Measurements from ENCODE around the gene FLVCR1. TPM values are rescaled to one million over a fixed set of nuclear protein-coding genes. Genes with fewer than 3 reads are reported as not detected.
"Not testable (repeated sequence)": the region's sequence is repeated elsewhere in the genome, so short reads cannot be mapped to it uniquely, and the experiment has no call there.

FLVCR1 gene
- polyA plus RNA-seq (ENCODE audit: insufficient read length in 4 of 4), result 10 to 100 TPM; 16.1 to 34.9 (median 25.6) TPM

DNA sequence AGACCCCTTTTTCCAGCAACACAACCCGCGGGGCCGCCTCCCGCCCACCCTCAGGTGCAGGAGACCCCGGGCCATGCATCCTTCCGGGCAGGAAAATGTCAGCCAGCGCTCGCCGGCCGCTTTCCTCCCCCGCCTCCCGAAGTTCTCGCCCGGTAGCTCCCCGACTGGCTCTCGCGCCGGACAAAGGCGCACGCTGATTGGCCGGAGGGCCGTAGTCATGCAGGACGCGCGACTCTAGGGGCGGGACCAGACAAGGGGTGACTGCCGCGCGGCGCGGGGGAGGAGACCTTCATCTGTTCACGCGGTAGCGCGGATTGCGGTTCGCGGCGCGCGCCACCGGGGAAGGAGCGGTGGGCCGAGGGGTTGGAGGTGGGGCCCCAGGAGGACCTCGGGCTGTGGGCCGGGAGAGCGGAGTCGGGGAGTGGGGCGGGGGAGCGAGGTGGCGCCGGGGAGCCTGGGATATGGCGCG is at the start of gene FLVCR1:
TSS of gene FLVCR1 (plus strand) at position 284 of the 469 bp plus-strand sequence. CDS start at position 462, 178 bp downstream.
- peak; percentile 84 to 96 (median 90) for DNase-seq (ENCODE audit: low read depth in 4 of 4, low spot score in 2 of 4)

DNA sequence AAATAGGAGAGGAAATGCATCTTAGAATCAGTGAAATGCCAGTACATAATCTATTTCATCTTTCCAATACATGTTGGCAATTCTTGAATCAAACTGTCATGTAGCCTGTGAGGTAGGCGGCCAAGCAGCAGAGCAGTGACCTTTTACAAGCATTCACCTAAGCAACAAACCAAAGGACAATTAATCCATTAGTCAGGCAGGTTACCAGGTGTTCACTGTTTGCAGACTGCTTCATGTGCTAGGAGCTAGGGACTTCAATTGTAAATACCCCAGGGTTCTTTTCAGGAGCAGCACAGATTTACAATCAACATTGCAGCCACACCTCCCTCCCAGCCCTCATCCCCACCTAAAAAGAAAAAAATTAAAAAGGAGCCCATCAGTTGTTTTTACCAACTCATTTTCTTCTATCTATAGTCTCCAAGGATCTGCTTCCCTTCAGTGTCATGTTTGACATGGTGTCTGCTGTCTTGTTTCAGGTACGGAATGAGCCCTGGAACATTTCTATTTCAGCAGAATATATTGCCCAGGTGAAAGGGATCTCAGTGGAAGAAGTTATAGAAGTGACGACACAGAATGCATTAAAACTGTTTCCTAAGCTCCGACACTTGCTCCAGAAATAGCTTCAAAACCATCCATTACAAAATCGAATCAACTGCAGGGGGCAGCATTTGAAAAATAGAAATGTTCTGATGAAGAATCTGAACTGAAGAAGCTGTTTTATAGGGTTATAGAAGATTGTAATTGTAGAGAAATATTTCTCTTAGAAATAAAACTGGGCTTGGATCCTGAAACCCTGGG is 43.3 kb upstream of the FLVCR1 start:
- DNase-seq (ENCODE audit: low read depth in 4 of 4, low spot score in 2 of 4), result no peak

DNA sequence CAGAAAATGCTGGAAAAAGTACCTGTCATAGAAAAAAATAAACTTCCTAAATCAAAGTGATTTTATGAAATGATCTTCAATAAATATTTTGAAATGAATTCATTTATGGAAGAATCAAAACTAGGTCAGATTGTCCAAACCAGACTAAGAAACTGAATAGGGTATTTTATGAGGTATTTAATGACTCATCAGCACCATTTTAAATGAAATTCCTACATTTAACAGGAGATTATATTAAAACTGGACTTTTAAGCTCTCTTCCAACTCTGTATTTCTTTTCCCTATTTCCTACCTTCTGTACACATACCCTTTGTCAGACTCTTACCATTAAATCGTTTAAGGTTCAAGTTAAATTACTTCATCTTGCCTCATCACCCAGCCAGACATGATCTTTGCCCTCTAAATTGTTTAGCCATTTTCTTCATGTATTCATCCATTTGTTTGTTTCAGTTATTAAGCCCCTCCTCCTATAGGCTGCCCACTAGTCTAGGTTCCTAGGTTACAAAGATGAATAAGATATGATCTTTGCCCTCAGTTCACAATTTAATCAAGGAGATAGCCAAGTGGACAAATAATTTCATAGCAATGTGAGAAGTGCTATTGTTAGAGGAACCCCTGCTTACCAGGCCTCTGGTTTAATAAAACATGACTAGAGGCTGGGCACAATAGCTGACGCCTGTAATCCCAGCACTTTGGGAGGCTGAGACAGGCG is 41.4 kb upstream of the FLVCR1 start:
- no peak for DNase-seq (ENCODE audit: low read depth in 4 of 4, low spot score in 2 of 4)

DNA sequence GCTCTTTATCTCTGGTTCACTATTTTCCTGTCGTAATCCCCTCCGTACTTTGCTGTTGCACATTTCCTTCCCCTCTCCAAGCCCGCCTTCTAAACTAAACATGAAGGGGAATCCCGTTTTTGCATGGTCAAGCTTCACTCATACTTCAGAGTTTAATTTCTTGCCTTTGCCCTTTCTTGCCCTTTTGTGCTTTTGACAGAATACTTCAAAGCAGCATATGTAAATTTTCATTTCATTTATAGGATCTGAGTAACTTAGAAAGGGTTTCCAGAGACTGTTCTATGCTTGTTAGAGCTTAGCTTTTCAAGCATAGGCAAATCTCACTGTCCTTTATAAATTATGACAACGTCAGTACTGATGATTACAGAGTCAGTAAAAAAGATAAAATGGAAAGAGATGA is 38.3 kb upstream of the FLVCR1 start:
- no peak for DNase-seq (ENCODE audit: low read depth in 4 of 4, low spot score in 2 of 4)

DNA sequence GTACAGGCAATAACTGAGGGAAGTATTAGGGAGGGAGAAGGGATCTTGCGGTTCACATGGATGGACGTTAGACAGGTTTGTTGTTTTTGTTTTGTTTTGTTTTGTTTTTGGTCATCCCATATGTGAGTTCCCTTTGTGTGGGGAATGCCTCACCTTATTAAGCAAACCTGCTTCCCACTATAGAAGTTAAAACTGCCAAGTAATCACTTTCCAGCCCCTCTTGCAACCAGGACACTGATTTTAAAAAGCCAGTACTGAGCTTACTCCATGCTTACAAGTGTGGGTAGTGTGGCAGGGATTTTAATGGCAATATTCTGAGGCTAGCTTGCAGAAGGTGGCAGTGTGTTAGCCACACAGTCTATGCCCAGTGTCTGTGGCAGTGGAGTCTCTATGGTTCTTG is 37.1 kb upstream of the FLVCR1 start:
- DNase-seq (ENCODE audit: low read depth in 4 of 4, low spot score in 2 of 4), result no peak

DNA sequence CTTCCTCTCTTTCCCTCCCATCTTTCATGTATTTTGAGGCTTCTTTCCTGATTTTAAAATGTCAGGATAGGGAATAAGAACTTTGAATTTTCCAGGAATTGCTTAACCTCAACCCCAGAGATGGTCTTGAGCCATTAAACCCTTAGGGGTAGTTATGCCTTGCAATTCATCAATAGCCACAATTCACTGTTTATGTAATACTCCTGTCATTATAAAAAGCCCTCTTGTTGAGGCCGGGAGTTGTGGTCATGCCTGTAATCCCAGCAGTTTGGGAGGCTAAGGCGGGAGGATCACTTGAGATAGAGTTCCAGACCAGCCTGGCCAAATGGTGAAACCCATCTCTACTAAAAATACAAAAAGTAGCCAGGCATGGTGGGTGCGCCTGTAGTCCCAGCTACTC is 35.1 kb upstream of the FLVCR1 start:
- no peak for DNase-seq (ENCODE audit: low read depth in 4 of 4, low spot score in 2 of 4)

DNA sequence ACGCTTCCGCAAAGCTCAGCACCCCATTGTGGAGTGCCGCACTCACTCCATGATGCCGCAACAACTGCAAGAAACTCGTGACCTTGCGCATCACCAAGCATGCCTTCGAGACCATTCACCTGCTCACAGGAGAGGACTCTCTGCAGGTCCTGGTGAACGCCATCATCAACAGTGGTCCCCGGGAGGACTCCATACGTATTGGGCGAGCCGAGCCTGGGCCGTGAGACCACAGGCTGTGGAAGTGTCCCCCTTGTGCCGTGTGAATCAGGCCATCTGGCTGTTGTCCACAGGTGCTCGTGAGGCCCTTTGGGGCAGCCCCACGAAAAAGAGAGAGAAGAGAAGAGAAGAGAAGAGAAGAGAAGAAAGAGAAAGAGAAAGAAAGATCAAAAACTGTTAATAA is 33.9 kb upstream of the FLVCR1 start:
- no peak for DNase-seq (ENCODE audit: low read depth in 4 of 4, low spot score in 2 of 4)

DNA sequence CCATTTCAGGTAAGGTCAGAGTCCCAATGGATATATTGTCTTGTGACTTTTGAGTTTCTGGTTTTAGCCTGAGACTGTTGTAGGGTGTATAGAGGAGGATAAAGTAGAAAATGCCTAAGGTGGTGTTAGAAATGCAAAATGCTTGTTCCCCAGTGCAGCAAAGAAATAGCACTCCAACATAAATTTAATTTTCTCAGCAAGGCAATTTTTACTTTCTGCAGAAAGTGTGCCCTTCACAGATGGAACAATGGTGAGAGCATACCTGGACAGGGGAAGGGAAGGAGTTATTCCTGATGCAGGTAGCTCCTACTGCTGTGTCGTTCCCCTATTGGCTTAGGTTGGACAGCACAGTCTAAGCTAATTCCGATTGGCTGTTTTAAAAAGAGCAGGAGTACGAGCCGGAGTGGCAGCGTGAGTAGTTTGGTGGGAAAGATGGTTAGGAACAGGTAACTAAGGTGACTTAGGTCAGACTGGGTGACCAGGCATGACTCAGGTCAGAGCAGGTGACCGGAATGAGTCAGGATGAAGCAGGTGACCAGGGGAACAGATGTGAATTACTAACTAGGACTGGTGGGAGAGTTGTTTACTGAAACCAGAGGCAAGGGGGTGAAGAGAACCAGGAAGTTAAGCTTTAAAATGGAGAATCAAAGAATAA is 32.1 kb upstream of the FLVCR1 start:
- no peak for DNase-seq (ENCODE audit: low read depth in 4 of 4, low spot score in 2 of 4)

DNA sequence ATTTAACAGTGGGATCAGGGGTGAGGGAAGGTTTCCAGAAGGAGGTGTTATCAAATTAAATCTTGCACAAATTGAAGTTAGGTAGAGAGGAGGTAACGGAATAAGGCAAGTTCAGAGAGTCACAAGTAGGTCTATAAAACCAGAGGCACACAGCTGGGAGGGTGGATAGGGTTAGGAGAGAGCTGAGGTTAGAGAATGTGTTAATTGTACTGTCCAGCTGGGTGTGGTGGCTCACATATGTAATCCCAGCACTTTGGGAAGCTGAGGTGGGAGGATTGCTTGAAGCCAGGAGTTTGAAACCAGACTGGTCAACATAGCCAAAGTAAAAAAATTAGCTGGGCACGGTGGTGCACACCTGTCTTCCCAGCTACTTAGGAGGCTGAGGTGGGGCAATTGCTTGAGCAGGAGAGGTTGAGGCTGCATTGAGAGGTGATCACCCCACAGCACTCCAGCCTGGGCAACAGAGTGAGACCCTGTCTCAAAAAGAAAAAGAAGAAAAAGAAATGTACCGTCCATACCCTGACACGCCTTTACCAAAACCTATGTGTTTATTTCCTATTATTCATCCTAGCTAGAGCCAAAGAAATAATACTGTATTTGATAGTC is 30.8 kb upstream of the FLVCR1 start:
- DNase-seq (ENCODE audit: low read depth in 4 of 4, low spot score in 2 of 4), result no peak

DNA sequence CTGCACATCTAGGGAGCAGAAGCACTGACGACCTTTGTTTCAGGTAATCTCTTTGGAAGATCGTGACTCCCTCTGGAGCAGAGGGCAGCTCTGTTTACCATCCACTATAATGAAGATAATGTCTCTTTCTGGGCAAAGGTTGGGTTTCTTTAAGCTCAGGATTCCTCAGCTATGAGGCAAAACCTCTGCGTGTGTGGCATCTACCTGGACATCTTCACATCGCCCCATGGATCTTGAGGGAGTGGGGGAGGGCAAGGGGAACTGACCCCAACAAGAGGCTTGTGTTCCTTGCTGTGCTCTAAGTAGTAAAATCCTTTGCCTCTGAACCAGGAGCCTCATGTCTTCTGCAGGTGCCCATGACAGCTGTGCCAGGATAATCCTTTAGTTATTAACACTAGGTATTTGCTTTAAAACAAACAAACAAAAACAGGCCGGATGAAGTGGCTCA is 30.2 kb upstream of the FLVCR1 start:
- DNase-seq (ENCODE audit: low read depth in 4 of 4, low spot score in 2 of 4), result no peak

DNA sequence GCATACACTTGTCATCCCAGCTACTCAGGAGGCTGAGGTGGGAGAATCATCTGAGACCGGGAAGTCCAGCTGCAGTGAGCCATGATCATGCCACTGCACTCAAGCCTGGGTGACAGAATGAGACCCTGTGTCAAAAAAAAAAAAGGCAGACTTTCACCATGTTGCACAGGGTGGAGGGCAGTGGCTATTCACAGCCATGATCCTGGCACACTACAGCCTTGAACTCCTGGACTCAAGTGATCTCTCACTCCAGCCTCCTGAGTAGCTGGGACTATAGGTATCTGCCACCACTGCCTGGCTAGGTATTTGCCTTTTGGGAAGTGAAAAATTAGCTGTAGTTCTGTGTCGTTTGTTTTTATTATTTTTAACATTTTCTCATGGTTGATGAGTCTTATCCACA is 29.7 kb upstream of the FLVCR1 start:
- no peak for DNase-seq (ENCODE audit: low read depth in 4 of 4, low spot score in 2 of 4)

DNA sequence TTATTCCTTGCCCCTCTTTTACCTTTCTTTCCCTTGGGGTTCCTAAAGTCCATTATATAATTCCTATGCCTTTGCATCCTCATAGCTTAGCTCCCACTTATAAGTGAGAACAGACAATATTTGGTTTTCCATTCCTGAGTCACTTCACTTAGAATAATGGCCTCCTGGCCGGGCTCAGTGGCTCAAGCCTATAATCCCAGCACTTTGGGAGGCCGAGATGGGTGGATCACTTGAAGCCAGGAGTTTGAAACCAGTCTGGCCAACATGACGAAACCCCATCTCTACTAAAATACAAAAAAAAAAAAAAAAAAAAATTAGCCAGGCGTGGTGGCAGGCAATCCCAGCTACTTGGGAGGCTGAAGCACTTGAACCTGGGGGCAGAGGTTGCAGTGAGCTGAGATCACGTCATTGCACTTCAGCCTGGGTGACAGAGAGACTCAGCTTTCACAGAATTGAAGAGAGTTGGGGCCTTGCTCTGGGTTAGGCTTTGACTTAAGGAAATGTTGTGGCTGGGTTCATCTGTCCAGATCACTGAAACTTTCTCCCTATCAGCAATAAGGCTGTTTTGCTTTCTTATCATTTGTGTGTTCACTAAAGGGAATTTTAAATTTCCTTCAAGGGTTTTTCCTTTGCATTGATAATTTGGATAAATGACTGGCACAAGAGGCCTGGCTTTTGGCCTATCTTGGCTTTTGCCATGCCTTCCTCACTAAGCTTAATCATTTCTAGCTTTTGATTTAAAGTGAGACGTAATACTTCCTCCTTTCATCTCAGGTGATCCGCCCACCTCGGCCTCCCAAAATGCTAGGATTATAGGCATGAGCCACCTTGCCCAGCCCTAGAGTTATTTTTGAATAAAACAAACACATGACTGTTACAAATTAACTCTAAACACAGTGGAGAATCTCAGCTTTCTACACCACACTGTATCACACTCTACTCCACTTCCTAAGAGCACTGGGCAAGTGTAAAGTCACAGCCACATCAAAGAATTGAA is 24.6 kb upstream of the FLVCR1 start:
- DNase-seq (ENCODE audit: low read depth in 4 of 4, low spot score in 2 of 4), result not testable (repeated sequence)

DNA sequence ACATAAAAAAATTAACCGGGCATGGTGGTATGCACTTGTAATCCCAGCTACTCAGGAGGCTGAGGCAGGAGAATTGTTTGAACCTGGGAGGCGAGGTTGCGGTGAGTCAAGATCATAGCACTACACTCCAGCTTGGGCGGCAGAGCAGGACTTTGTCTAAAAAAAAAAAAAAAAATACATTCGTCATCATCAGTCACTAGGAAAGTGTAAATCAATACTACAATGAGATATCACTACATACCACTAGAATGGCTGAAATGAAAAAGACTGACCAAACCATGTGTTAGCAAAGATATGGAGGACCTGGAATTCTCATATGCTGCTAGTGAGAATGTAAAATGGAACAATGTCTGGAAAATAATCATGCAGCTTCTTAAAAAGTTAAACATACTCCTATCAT is 19.9 kb upstream of the FLVCR1 start:
- DNase-seq (ENCODE audit: low read depth in 4 of 4, low spot score in 2 of 4), result no peak

DNA sequence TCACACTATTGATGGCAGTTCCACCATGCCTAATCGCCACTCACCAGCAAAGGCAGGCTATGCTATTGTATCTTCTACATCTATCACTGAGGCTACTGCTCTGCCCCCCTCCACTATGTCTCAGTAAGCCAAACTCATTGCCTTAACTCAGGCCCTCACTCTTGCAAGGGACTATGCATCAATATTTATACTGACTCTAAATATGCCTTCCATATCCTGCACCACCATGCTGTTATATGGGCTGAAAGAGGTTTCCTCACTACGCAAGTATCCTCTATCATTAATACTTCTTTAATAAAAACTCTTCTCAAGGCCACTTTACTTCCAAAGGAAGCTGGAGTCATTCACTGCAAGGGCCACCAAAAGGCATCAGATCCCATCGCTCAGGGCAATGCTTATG is 13.6 kb upstream of the FLVCR1 start:
- DNase-seq (ENCODE audit: low read depth in 4 of 4, low spot score in 2 of 4), result not testable (repeated sequence)

DNA sequence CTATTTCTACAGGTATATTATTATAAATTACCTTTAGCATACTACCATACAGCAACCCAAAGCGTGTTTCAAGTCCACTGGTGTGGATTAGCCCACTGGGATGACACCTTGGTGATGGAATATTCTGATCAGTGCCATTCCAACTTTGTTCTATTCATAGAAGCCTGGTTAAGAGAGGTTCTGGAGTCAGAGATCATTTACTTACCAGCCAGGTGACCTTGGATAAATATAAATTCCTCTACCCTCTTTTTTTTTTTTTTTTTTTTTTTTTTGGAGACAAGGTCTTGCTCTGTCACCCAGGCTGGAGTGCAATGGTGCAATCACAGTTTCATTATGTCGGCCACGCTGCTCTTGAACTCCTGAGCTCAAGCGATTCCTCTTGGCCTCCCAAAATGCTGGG is 10.5 kb upstream of the FLVCR1 start, which contains the start of gene SPATA45:
TSS of gene SPATA45 (minus strand) at position 101 of the 400 bp plus-strand sequence. CDS start 11,500 bp downstream, outside the sequence.
- no peak for DNase-seq (ENCODE audit: low read depth in 4 of 4, low spot score in 2 of 4)

DNA sequence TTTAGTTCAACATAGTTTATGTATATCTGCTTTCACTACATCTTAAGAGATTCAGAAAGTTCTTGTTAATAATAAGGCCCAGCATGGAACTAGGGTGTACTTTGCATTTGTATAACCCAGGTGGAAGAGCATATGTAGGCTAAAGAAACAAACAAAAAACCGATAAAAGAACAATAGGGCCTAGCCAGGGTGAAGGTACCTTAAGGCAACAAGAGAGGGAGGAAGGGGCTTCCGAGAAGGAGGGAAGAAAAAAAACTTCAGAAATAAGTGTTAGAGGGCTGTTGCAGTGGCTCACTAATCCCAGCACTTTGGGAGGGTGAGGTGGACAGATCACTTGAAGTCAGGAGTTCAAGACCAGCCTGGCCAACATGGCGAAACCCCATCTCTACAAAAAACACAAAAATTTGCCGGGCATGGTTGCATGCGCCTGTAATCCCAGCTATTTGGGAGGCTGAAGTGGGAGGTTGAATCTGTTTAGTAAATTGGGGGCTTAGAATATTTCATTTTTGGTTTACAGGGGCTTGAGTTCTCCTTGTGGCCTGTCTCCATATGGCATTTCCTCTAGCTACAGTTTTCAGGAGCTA is 5.9 kb upstream of the FLVCR1 start:
- no peak for DNase-seq (ENCODE audit: low read depth in 4 of 4, low spot score in 2 of 4)

DNA sequence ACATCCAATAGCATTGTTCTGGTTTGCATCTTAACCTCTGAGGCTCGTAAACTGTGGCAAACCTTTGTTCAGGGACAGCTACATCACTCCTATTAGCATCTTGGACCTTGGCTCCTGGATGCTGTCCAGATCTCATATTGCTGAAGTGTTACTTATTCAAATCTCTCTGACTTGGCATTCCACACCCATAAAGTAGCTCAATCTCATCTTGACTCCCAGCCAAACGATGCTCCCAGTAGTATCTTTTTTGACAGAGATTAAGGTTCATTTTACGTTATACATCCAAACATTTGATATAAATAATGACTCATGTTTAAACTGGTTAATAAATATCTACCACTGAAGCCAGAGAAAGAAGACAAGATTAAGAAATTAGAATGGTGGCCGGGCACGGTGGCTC is 4.4 kb upstream of the FLVCR1 start:
- DNase-seq (ENCODE audit: low read depth in 4 of 4, low spot score in 2 of 4), result no peak

DNA sequence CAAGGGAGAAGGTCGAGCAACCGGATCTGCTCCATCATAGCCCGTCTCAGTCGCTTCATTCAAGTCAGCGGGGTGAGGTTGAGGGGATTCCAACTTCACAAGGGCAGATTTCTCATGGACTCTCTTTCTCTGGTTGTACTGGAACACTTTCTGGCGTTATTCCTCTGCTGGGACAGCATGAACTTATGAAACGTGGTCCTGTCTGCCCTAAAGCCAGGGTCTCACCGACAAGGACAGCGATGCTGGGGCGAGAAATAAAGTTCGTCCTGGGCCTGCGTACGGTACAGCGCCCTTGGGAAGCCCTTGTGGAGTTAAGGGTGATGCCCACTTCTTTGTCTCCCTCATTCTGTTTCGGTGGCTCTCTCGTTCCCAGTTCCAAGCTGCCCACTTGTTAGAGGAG is 1.3 kb upstream of the FLVCR1 start:
- DNase-seq (ENCODE audit: low read depth in 4 of 4, low spot score in 2 of 4), result no peak

Data from left renal cortex interstitium (tissue), 4 donors.